Measurements from ENCODE around the gene GNA12.

DNA sequence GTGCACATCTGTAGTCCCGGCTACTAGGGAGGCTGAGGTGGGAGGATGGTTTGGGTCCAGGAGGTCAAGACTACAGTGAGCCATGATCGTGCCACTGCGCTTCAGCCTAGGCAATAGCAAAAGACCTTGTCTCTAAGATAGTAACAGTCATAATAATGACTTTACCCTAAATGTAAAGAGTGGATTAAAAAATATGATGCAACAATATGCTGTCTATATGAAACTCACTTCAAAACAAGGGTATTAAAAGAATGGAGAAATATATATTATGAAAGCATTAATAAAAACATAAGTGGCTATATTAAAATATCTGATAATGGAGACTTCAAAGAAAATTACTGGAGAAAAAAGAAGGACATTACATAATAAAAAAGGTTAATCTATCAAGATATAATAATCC is 5.7 kb downstream of the GNA12 start:
- TF ChIP-seq, protein P1, sequence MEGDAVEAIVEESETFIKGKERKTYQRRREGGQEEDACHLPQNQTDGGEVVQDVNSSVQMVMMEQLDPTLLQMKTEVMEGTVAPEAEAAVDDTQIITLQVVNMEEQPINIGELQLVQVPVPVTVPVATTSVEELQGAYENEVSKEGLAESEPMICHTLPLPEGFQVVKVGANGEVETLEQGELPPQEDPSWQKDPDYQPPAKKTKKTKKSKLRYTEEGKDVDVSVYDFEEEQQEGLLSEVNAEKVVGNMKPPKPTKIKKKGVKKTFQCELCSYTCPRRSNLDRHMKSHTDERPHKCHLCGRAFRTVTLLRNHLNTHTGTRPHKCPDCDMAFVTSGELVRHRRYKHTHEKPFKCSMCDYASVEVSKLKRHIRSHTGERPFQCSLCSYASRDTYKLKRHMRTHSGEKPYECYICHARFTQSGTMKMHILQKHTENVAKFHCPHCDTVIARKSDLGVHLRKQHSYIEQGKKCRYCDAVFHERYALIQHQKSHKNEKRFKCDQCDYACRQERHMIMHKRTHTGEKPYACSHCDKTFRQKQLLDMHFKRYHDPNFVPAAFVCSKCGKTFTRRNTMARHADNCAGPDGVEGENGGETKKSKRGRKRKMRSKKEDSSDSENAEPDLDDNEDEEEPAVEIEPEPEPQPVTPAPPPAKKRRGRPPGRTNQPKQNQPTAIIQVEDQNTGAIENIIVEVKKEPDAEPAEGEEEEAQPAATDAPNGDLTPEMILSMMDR (IDR thresholded peaks at IDR 0.05), result no peak
- TF ChIP-seq POLR2A (IDR thresholded peaks at IDR 0.05), result no peak

Data from thyroid gland (tissue), 4 donors.